Trophoblast cell (in vitro differentiated cells and primary cell): Measurements from ENCODE around the gene MRPS24.
A peak's percentile ranks its signal among the peaks of the same experiment; 100 is the strongest.

Experiments
- DNase-seq, 2 donors: peaks; one replicate each; pipeline ENCODE4 v3.0.0-alpha.2; 2016
- H2AFZ ChIP-seq: 2 replicates; pipeline ENCODE4 v1.6.1; 2013; ENCODE audit warnings: low read length, moderate library complexity, mild to moderate bottlenecking; ENCODE audit not compliant: insufficient read depth, poor library complexity
- H2AK5ac ChIP-seq: 2 replicates; pipeline ENCODE4 v1.6.1; 2013; ENCODE audit warnings: mild to moderate bottlenecking, low read length
- H2BK120ac ChIP-seq: 2 replicates; pipeline ENCODE4 v1.6.1; 2013; ENCODE audit warnings: low read length, mild to moderate bottlenecking, moderate library complexity; ENCODE audit not compliant: insufficient read depth, poor library complexity
- H2BK12ac ChIP-seq: 2 replicates; pipeline ENCODE4 v1.6.1; 2013; ENCODE audit warnings: mild to moderate bottlenecking, low read length, moderate library complexity
- H2BK5ac ChIP-seq: 2 replicates; pipeline ENCODE4 v1.6.1; 2013; ENCODE audit warnings: low read length, low read depth, moderate library complexity, mild to moderate bottlenecking; ENCODE audit not compliant: poor library complexity
- H3K14ac ChIP-seq: 2 replicates; pipeline ENCODE4 v1.6.1; 2013; ENCODE audit warnings: mild to moderate bottlenecking, low read length
- H3K18ac ChIP-seq: 2 replicates; pipeline ENCODE4 v1.6.1; 2013; ENCODE audit warnings: mild to moderate bottlenecking, low read length
- H3K23ac ChIP-seq: 2 replicates; pipeline ENCODE4 v1.6.1; 2013; ENCODE audit warnings: low read length
- H3K27ac ChIP-seq: 2 replicates; pipeline ENCODE4 v1.5.1; 2013; ENCODE audit warnings: low read depth, mild to moderate bottlenecking, inconsistent platforms, low read length, moderate library complexity
- H3K27me3 ChIP-seq: 2 replicates; pipeline ENCODE4 v1.6.1; 2013; ENCODE audit warnings: inconsistent platforms, mild to moderate bottlenecking, low read length, moderate library complexity; ENCODE audit not compliant: insufficient read depth
- H3K36me3 ChIP-seq, 2 experiments: 1 replicate in 1 of 2; 2 replicates in 1 of 2; pipeline ENCODE4 v1.6.1; 2013; ENCODE audit warnings: low read length in 2 of 2, mild to moderate bottlenecking in 2 of 2, moderate library complexity in 1 of 2; ENCODE audit not compliant: insufficient read depth in 2 of 2, control insufficient read depth in 1 of 2
- H3K4ac ChIP-seq: 2 replicates; pipeline ENCODE4 v1.6.1; 2013; ENCODE audit warnings: low read depth, mild to moderate bottlenecking, low read length, moderate library complexity
- H3K4me1 ChIP-seq, 2 experiments: 1 replicate in 1 of 2; 2 replicates in 1 of 2; pipeline ENCODE4 v1.6.1; 2013; ENCODE audit warnings: low read length in 2 of 2, mild to moderate bottlenecking in 2 of 2, moderate library complexity in 1 of 2; ENCODE audit not compliant: insufficient read depth in 2 of 2, control insufficient read depth in 1 of 2
- H3K4me2 ChIP-seq: 2 replicates; pipeline ENCODE4 v1.6.1; 2013; ENCODE audit warnings: inconsistent platforms, mild to moderate bottlenecking, low read length, moderate library complexity
- H3K4me3 ChIP-seq: 2 replicates; pipeline ENCODE4 v1.5.1; 2013; ENCODE audit warnings: mild to moderate bottlenecking, low read depth, low read length, inconsistent platforms
- H3K79me1 ChIP-seq: one replicate; pipeline ENCODE4 v1.6.1; 2013; ENCODE audit warnings: low read length
- H3K79me2 ChIP-seq: 2 replicates; pipeline ENCODE4 v1.6.1; 2013; ENCODE audit warnings: low read length, mild to moderate bottlenecking; ENCODE audit not compliant: control insufficient read depth, insufficient read depth, poor library complexity
- H3K9ac ChIP-seq: 2 replicates; pipeline ENCODE4 v1.6.1; 2013; ENCODE audit warnings: mild to moderate bottlenecking, low read length
- H3K9me3 ChIP-seq: 2 replicates; pipeline ENCODE4 v1.6.1; 2013; ENCODE audit warnings: low read depth, mild to moderate bottlenecking, control low read depth, inconsistent platforms, low read length; ENCODE audit not compliant: insufficient read depth
- H4K12ac ChIP-seq: 2 replicates; pipeline ENCODE4 v1.6.1; 2013; ENCODE audit warnings: low read depth, mild to moderate bottlenecking, low read length, moderate library complexity
- H4K8ac ChIP-seq: 2 replicates; pipeline ENCODE4 v1.6.1; 2013; ENCODE audit warnings: low read depth, mild to moderate bottlenecking, low read length, moderate library complexity
- H4K91ac ChIP-seq: one replicate; pipeline ENCODE4 v1.6.1; 2013; ENCODE audit warnings: low read depth, mild to moderate bottlenecking, low read length, moderate library complexity
- WGBS: extraction: QIAGEN DNeasy Blood & Tissue Kit; methylation state at CpG from one replicate; pipeline ENCODE4 v1.1.7; 2013; ENCODE audit warnings: missing lambda C conversion rate; ENCODE audit not compliant: insufficient read length, insufficient coverage; ENCODE audit errors: extremely low coverage; 5-methylcytosine and 5-hydroxymethylcytosine counted together

MRPS24 gene

GRCh38 chr7:43855176-43855575 is 14.1 kb downstream of the MRPS24 start:
- H2BK120ac ChIP-seq, result no peak overlapping the region
- no peak overlapping the region for H3K14ac ChIP-seq
- no peak overlapping the region for H4K12ac ChIP-seq
- no peak overlapping the region for H3K18ac ChIP-seq
- no peak overlapping the region for H3K4ac ChIP-seq
- no peak overlapping the region for H4K8ac ChIP-seq
- peaks cover 2% of the 10 kb centered on the region for H3K9me3 ChIP-seq
- H2AK5ac ChIP-seq, result no peak overlapping the region
- no peak overlapping the region for H3K4me2 ChIP-seq
- H3K79me2 ChIP-seq, result no peaks in the 10 kb centered on the region
- no peaks in the 10 kb centered on the region for H3K4me1 ChIP-seq
- H3K79me1 ChIP-seq, result no peaks in the 10 kb centered on the region
- H2BK12ac ChIP-seq, result no peak overlapping the region
- H3K4me3 ChIP-seq, result no peak overlapping the region
- no peaks in the 10 kb centered on the region for H3K27me3 ChIP-seq
- peak overlapping the region; percentile 23 for H3K23ac ChIP-seq
- no peak overlapping the region for H4K91ac ChIP-seq
- H3K27ac ChIP-seq, result no peak overlapping the region
- H2BK5ac ChIP-seq, result no peak overlapping the region
- H2AFZ ChIP-seq, result no peak overlapping the region
- H3K36me3 ChIP-seq, result no peaks in the 10 kb centered on the region
- no peak overlapping the region for H3K9ac ChIP-seq
- DNase-seq, result no peak

- Histone ChIP-seq H4K12ac (no peak overlapping the region), H3K9ac (no peak overlapping the region), H3K4me3 (no peak overlapping the region), H3K4me2 (no peak overlapping the region), H3K27me3 (no peaks in the 10 kb centered on the region), H3K18ac (no peak overlapping the region), H3K9me3 (peaks cover 2% of the 10 kb centered on the region), H3K36me3 (no peaks in the 10 kb centered on the region), H3K4ac (no peak overlapping the region), H2BK12ac (no peak overlapping the region), H2AK5ac (no peak overlapping the region), H2BK120ac (no peak overlapping the region), H3K27ac (no peak overlapping the region), H3K4me1 (no peaks in the 10 kb centered on the region), H4K8ac (no peak overlapping the region), H4K91ac (no peak overlapping the region), H3K79me2 (no peaks in the 10 kb centered on the region), H3K14ac (no peak overlapping the region), H3K23ac (no peak overlapping the region), H2BK5ac (no peak overlapping the region), H2AFZ (no peak overlapping the region), H3K79me1 (no peaks in the 10 kb centered on the region)
- DNase-seq, result no peak
- no CpG with 5 or more reads among the region's 2 CpGs for WGBS
Observed at GRCh38 chr7:43851805-43852204, 17.5 kb downstream of the MRPS24 start.

- Histone ChIP-seq H2BK120ac (no peak overlapping the region), H2AFZ (no peak overlapping the region), H3K9me3 (peaks cover 2% of the 10 kb centered on the region), H4K8ac (no peak overlapping the region), H3K4ac (no peak overlapping the region), H3K14ac (no peak overlapping the region), H3K27ac (no peak overlapping the region), H2BK5ac (no peak overlapping the region), H2BK12ac (no peak overlapping the region), H4K12ac (no peak overlapping the region), H3K79me2 (no peaks in the 10 kb centered on the region), H3K18ac (no peak overlapping the region), H3K36me3 (no peaks in the 10 kb centered on the region), H3K9ac (no peak overlapping the region), H3K23ac (no peak overlapping the region), H3K4me3 (no peak overlapping the region), H2AK5ac (no peak overlapping the region), H4K91ac (no peak overlapping the region), H3K27me3 (no peaks in the 10 kb centered on the region), H3K79me1 (no peaks in the 10 kb centered on the region), H3K4me1 (no peaks in the 10 kb centered on the region), H3K4me2 (no peak overlapping the region)
- no peak for DNase-seq
- WGBS, result no CpG with 5 or more reads among the region's 5 CpGs
Observed at GRCh38 chr7:43850348-43851116, 18.8 kb downstream of the MRPS24 start.

- Histone ChIP-seq H3K27me3 (no peaks in the 10 kb centered on the region), H2BK12ac (no peak overlapping the region), H4K12ac (no peak overlapping the region), H3K79me2 (no peaks in the 10 kb centered on the region), H3K9me3 (peaks cover 2% of the 10 kb centered on the region), H4K8ac (no peak overlapping the region), H3K4me3 (no peak overlapping the region), H2BK120ac (no peak overlapping the region), H3K14ac (no peak overlapping the region), H3K4me1 (peaks cover 0 to 2% of the 10 kb centered on the region in 2 experiments), H3K4me2 (no peak overlapping the region), H3K79me1 (no peaks in the 10 kb centered on the region), H4K91ac (no peak overlapping the region), H3K23ac (no peak overlapping the region), H3K27ac (no peak overlapping the region), H2BK5ac (no peak overlapping the region), H3K9ac (no peak overlapping the region), H2AK5ac (no peak overlapping the region), H3K36me3 (no peaks in the 10 kb centered on the region), H3K18ac (no peak overlapping the region), H2AFZ (no peak overlapping the region), H3K4ac (no peak overlapping the region)
- no CpG with 5 or more reads among the region's 2 CpGs for WGBS
- DNase-seq, result no peak
Observed at GRCh38 chr7:43849047-43849446, 20.3 kb downstream of the MRPS24 start.
